GM18861 (cell line): ENCODE data around the gene TNFSF8.

Experiments
- ATAC-seq: cut with Tn5 transposase; IDR thresholded peaks from one replicate; pipeline ENCODE4 v1.9.1; 2021; ENCODE audit not compliant: unreplicated experiment

TNFSF8 gene

GRCh38 chr9:114878879-114879564 is 51.4 kb downstream of the TNFSF8 start:
- no peak for ATAC-seq

DNA sequence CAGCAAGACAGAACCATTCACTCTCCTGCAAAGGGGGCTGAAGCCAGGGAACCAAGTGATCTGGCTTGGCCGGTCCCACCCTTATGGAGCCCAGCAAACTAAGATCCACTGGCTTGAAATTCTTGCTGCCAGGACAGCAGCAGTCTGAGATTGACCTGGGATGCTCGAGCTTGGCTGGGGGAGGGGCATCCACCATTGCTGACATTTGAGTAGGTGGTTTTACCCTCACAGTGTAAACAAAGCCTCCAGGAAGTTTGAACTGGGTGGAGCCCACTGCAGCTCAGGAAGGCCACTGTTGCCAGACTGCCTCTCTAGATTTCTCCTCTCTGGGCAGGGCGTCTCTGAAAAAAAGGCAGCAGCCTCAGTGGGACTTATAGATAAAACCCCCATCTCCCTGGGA is 60.5 kb downstream of the TNFSF8 start:
- ATAC-seq = no peak

DNA sequence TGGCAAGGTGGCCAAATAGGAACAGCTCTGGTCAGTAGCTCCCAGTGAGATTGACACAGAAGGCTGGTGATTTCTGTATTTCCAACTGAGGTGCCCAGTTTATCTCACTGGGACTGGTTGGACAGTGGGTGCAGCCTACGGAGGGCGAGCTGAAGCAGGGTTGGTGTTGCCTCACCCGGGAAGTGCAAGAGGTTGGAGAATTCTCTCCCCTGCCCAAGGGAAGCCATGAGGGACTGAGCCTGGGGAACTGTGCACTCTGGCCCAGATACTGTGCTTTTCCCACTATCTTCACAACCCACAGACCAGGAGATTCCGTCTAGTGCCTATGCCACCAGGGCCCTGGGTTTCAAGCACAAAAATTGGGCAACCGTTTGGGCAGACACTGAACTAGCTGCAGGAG is 61.0 kb downstream of the TNFSF8 start:
- ATAC-seq = no peak

GRCh38 chr9:114867327-114867726 is 63.1 kb downstream of the TNFSF8 start:
- no peak for ATAC-seq

- ATAC-seq = no peak
Measured at GRCh38 chr9:114864471-114864870, 65.9 kb downstream of the TNFSF8 start.

DNA sequence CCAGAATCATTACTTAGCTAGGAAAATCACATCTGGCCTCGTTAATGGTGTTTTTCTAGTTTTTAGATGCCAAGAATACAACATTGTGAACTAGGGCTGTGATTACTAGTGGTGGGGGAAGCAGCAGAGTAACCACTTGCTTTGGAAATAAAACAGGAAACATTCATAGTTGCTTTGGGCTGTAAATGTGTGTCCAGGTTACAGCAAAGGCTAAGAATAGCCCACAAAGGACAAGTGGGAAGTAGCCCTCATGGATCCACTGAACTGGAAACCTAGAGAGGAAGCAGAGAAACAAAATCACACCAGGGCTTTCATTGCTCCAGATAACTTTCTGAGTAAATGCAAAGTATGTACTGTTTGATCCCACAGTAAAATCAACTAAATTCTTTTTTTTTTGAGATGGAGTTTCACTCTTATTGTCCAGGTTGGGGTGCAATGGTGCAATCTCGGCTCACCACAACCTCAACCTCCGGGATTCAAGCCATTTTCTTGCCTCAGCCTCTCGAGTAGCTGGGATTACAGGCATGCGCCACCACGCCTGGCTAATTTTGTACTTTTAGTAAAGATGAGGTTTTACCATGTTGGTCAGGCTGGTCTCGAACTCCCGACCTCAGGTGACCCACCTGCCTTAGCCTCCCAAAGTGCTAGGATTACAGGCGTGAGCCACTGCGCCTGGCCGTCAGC is 68.3 kb downstream of the TNFSF8 start:
- no peak for ATAC-seq

GRCh38 chr9:114861273-114861672 is 69.1 kb downstream of the TNFSF8 start:
- no peak for ATAC-seq

DNA sequence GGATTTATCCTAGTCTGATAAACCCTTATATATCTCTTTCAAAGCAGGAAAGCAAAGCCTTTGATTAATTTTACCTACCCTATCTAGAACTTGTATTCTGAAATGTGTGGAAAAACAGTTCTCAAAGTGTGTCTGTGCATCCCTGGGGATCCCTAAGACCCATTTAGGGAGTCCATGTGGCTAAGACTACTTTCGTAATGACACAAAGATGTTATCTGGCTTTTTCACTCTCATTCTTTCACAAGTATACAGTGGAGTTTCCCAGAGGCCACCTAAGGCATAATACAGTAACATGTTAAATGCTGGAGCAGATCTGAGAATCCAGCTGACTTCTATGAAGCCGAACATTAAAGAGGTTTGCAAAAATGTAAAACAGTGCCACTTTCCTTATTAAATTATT is 70.2 kb downstream of the TNFSF8 start:
- no peak for ATAC-seq

DNA sequence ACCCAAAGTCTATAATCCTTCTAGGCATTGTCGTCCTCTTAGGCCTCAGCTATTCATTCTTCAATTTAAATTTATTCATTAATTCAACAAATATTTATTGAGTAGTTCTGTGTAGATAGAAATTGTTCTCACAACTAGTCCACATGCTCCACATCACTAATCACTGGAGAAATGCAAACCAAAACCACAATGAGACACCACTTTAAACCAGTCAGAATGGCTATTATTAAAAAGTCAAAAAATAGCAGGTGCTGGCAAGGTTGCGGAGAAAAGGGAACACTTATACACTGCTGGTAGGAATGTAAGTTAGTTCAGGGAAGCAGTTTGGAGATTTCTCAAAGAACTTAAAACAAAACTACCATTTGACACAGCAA is 73.5 kb downstream of the TNFSF8 start:
- ATAC-seq = no peak

GRCh38 chr9:114856215-114856941 is 74.0 kb downstream of the TNFSF8 start:
- no peak for ATAC-seq

GRCh38 chr9:114855488-114855887 is 74.9 kb downstream of the TNFSF8 start:
- ATAC-seq = no peak

DNA sequence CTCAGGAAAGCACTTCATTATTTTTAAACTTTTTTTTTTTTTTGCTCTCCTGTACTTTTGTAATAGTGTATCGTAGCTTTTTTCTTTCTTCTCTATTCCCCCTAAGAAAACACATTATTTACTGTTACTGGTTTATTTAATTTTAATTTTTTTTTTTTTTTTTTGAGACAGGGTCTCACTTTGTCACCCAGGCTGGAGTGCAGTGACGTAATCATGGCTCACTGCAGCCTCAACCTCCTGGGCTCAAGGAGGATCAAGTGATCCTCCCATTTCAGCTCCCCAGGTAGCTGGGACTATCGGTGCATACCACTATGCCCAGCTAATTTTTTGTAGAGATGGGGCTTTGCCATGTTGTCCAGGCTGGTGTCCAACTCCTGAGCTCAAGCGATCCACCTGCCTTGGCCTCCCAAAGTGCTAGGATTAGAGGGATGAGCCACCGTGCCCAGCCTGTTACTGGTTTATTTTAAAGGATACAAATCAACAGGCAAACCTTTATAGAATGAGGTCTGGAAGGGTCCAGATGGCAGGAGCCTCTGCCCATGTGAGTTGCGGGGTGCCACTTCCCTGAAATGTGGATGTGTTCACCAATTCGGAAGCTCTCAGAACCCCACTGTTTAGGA is 75.5 kb downstream of the TNFSF8 start:
- ATAC-seq = no peak

DNA sequence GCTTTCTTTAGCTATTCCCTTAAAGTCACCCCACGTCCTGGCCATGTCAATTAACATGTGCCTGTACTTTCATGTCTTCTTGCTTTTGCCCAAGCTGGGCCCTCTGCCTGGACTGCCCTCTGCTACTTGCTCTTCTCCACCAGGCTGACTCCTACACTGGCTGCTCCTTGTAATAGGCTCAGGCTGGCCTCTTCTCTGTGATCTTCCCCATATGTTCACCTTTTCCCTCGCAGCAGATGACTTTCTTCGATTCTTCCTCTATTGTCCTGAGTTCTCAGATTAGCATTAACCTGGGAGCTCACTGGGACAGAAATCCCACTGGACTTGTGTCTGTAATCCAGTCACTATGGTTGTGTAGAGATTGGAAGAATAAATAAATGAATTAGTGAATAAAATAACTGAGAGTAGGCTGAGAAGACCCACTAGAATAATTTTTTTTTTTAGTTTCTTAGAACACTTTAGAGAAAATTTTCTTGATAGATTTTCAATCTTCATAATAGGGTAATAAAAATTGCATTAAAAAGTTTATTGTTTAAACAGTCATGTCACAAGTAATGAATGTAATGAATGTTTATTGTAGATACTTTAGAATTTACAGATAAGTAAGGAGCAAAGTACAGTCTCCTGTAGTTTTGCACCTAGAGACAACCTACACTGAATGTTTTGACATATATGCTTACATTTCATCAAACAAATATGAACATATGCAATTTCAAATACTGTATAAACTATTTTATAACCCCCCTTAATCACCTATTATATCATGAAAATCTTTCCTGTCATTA is 77.1 kb downstream of the TNFSF8 start:
- no peak for ATAC-seq

DNA sequence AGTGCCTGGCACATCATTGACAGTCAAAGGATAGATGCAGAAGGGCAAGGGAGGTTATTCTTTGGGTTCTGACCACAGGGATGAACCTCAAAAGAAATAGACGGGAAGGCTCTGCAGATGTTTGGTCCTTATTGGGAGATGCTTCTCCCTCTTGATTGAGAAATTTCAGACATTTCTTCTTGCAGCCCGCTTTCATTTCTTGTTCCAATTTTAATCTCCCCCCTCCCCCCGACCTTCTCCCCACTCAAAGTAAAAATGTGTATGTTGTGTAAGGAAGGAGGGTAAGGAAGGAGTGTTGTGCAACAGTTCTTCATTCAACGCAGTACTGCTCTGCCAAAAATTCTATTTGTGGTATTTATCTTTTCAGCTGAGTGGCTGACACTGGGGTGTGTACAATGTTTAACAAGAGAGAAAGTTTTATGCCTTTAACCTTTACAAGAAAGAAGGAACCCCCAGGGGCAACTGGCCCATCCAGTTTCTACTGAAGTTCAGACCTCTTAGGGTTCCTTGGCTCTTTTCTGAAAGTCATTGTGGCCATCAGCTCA is 78.3 kb downstream of the TNFSF8 start:
- ATAC-seq = no peak

DNA sequence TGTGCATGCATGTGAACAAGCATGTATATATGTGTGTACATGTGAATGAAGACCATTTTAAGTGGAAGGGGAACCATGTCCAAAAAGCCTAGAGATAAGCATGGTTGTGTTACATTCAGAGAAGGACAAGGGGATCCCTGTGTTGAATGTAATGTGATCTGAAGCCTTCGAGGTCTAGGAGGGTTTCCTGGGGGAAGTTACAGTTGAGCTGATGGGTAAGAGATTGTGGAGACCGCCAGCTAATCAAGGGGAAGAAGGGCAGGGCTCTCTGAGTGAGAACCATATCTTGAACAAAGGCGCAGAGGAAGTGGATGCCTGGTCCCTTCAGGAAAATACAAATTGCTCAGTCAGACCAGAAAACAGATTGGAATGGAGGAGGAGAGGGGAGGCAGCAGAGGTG is 79.1 kb downstream of the TNFSF8 start:
- ATAC-seq = no peak
